Measurements from ENCODE around the gene VWC2. TPM values are rescaled to one million over a fixed set of nuclear protein-coding genes. Genes with fewer than 3 reads are reported as not detected.

The VWC2 gene
- total and polyA plus RNA-seq, 10 of the 15 experiments (the other 5 are each of a cell fraction or from before 2014, with no cell fraction given) = 0.01 to 0.06 (median 0.03) TPM; not detected in 7

DNA sequence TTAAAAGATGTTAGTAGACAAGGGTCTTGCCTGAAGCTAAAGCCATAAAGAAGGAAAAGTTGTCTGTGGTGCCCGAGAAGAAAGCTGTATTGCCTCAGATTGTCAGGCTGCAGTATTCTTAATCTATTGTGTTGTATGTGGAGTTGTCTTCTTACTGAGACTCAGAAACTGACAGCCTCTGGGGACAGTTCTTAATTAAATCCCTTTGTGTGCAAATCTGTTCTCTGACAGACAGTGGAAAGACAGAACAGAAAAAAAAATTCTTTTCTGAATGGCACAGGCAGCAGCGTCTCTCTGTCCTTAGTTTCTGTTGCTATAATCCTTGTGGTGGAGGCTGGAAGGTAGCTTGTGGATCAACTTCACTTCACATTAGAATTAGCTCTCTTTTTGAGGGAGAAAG lies 16.8 kb downstream of the VWC2 start:
- no peak for ATAC-seq
- DNase-seq (ENCODE audit: low read depth, low spot score) = no peak
- ChIA-PET POLR2A (no interaction called here), RAD21 (ENCODE audit: unreplicated experiment) (interaction anchor here (0.8 to 2.2 kb wide), 4 partner anchors 36 to 789 kb away, joined by 3 to 8 read pairs (median 5); no protein-coding TSS in a partner anchor), SMC1A (ENCODE audit: uncharacterized antibody, unreplicated experiment) (interaction anchor here (0.5 to 1.3 kb wide), 5 partner anchors 19 to 1491 kb away, joined by 3 to 5 read pairs (median 3); no protein-coding TSS in a partner anchor), CTCF (interaction anchor here (1.0 to 1.6 kb wide), 5 partner anchors 13 to 789 kb away, joined by 3 to 6 read pairs (median 5); no protein-coding TSS in a partner anchor)
- BruUV-seq (replicated peaks) = no TSS peak
- TF ChIP-seq BACH1 (IDR thresholded peaks at IDR 0.05; ENCODE audit: borderline replicate concordance) = no peak
- no peak for TF ChIP-seq BHLHE40 (IDR thresholded peaks at IDR 0.05; ENCODE audit: borderline replicate concordance in 1 of 2, low read depth in 2 of 2, low read length in 1 of 2)
- TF ChIP-seq, protein P1, sequence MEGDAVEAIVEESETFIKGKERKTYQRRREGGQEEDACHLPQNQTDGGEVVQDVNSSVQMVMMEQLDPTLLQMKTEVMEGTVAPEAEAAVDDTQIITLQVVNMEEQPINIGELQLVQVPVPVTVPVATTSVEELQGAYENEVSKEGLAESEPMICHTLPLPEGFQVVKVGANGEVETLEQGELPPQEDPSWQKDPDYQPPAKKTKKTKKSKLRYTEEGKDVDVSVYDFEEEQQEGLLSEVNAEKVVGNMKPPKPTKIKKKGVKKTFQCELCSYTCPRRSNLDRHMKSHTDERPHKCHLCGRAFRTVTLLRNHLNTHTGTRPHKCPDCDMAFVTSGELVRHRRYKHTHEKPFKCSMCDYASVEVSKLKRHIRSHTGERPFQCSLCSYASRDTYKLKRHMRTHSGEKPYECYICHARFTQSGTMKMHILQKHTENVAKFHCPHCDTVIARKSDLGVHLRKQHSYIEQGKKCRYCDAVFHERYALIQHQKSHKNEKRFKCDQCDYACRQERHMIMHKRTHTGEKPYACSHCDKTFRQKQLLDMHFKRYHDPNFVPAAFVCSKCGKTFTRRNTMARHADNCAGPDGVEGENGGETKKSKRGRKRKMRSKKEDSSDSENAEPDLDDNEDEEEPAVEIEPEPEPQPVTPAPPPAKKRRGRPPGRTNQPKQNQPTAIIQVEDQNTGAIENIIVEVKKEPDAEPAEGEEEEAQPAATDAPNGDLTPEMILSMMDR (IDR thresholded peaks at IDR 0.05 in 2 of 3, conservative IDR thresholded peaks at IDR 0.05 in 1 of 3; ENCODE audit: control insufficient read depth in 2 of 3, extremely low read depth in 1 of 3, insufficient read depth in 1 of 3, low read depth in 3 of 3, low read length in 3 of 3) = no peak
- TF ChIP-seq, protein P2, sequence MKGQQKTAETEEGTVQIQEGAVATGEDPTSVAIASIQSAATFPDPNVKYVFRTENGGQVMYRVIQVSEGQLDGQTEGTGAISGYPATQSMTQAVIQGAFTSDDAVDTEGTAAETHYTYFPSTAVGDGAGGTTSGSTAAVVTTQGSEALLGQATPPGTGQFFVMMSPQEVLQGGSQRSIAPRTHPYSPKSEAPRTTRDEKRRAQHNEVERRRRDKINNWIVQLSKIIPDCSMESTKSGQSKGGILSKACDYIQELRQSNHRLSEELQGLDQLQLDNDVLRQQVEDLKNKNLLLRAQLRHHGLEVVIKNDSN (IDR thresholded peaks at IDR 0.05; ENCODE audit: borderline replicate concordance, extremely low read length, insufficient read depth, low read depth, low read length) = no peak
- TF ChIP-seq TAF1 (IDR thresholded peaks at IDR 0.05; ENCODE audit: borderline replicate concordance, low read depth, low read length) = no peak
- no peak for TF ChIP-seq DPF2 (IDR thresholded peaks at IDR 0.05)
- no peak for TF ChIP-seq MYB (IDR thresholded peaks at IDR 0.05; ENCODE audit: borderline replicate concordance, low read depth, low read length)
- no peak for TF ChIP-seq YY1 (IDR thresholded peaks at IDR 0.05; ENCODE audit: low read depth, low read length)
- no peak for TF ChIP-seq BRCA1 (IDR thresholded peaks at IDR 0.05; ENCODE audit: low read depth, low read length)
- TF ChIP-seq, protein P3, sequence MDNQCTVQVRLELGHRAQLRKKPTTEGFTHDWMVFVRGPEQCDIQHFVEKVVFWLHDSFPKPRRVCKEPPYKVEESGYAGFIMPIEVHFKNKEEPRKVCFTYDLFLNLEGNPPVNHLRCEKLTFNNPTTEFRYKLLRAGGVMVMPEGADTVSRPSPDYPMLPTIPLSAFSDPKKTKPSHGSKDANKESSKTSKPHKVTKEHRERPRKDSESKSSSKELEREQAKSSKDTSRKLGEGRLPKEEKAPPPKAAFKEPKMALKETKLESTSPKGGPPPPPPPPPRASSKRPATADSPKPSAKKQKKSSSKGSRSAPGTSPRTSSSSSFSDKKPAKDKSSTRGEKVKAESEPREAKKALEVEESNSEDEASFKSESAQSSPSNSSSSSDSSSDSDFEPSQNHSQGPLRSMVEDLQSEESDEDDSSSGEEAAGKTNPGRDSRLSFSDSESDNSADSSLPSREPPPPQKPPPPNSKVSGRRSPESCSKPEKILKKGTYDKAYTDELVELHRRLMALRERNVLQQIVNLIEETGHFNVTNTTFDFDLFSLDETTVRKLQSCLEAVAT (IDR thresholded peaks at IDR 0.05) = no peak
- no peak for TF ChIP-seq SIN3A (IDR thresholded peaks at IDR 0.05; ENCODE audit: low read depth, low read length)
- TF ChIP-seq, protein P4, sequence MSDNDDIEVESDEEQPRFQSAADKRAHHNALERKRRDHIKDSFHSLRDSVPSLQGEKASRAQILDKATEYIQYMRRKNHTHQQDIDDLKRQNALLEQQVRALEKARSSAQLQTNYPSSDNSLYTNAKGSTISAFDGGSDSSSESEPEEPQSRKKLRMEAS (IDR thresholded peaks at IDR 0.05; ENCODE audit: low read depth, low read length) = no peak
- in situ Hi-C loops (cut with MboI) (loop anchor here (25.0 kb wide), 1 partner anchor 303 kb away; no protein-coding TSS in a partner anchor), intact Hi-C loops (cut with micrococcal nuclease; ENCODE audit: unreplicated experiment) (loop anchor here (5.0 kb wide), 1 partner anchor 788 kb away; no protein-coding TSS in a partner anchor)
- no peaks in the 10 kb centered on the region; a peak in 1 of 4 replicates for H3K27me3 ChIP-seq (replicated peaks in 1 of 2; ENCODE audit: control insufficient read depth in 2 of 2, insufficient read depth in 2 of 2, low read length in 1 of 2)
- H3K9ac ChIP-seq (ENCODE audit: control insufficient read depth, insufficient read depth, low read length) = no peak overlapping the region
- H3K9me3 ChIP-seq (replicated peaks; ENCODE audit: control insufficient read depth, insufficient read depth, low read length) = no peaks in the 10 kb centered on the region
- no peak overlapping the region for H3K27ac ChIP-seq (ENCODE audit: control insufficient read depth, insufficient read depth)
- no peaks in the 10 kb centered on the region for H3K4me1 ChIP-seq (ENCODE audit: control insufficient read depth, insufficient read depth, low read length)
- FAIRE-seq = no peak
- no peaks in the 10 kb centered on the region for H3K36me3 ChIP-seq (ENCODE audit: control insufficient read depth in 2 of 2, insufficient read depth in 2 of 2, low read length in 1 of 2)
- H2AFZ ChIP-seq (ENCODE audit: control insufficient read depth, low read depth, low read length) = no peak overlapping the region
- WGBS (ENCODE audit: insufficient coverage, insufficient replicate concordance, low lambda C conversion rate, missing lambda C conversion rate) = 3% methylated on average over 2 of the region's 2 CpGs
- H3K4me2 ChIP-seq (ENCODE audit: control insufficient read depth, insufficient read depth) = no peak overlapping the region
- H3K4me3 ChIP-seq = no peak overlapping the region
- no peaks in the 10 kb centered on the region for H4K20me1 ChIP-seq (ENCODE audit: control insufficient read depth, insufficient read depth)
- H3K79me2 ChIP-seq (ENCODE audit: control insufficient read depth, insufficient read depth, low read length) = no peaks in the 10 kb centered on the region
